Neural progenitor cell (in vitro differentiated cells): ENCODE measurements around the gene PANX1.

Source experiments
- CTCF ChIP-seq: fragments of 200-600 bp; sonication (generic); IDR thresholded peaks from 2 replicates; pipeline ENCODE4 v1.5.1; 2017; ENCODE audit warnings: antibody characterized with exemption, mild to moderate bottlenecking
- EZH2phosphoT487 ChIP-seq: fragments of 200-600 bp; sonication (generic); IDR thresholded peaks from 2 replicates; pipeline ENCODE4 v1.6.1; 2017; ENCODE audit warnings: antibody characterized with exemption

- TF ChIP-seq EZH2phosphoT487 (no peak), CTCF (no peak)
Observed at GRCh38 chr11:94139416-94139815, 10.8 kb downstream of the PANX1 start.
